ENCODE measurements around the gene PMIS2.

The PMIS2 gene

DNA sequence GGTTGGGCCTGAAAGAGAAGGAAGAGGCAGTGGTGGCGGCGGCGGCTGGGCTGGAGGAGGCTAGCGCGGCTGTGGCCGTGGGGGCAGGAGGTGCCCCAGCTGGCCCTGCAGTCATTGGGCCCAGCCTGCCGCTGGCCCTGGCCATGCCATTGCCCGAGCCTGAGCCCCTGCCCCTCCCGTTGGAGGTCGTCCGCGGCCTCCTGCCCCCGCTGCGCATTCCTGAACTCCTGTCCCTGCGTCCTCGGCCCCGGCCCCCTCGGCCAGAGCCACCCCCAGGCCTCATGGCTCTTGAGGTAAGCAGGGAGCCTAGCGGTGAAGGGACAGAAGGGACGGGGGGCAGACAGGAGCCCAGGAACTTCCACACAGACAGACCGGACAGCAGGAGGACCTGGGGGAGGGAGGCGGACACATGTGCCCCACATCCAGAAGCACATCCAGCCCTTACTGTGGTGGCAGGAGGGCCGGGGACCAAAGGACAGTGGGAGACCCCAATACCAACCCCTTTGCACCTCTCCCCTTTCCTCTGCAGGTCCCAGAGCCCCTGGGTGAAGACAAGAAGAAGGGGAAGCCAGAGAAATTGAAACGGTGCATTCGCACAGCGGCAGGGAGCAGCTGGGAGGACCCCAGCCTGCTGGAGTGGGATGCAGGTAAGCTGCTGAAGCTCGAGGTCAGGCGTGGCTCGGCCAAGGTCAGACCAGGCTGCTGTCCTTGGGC is 47.9 kb downstream of the PMIS2 start:
- DNase-seq, result no peak

DNA sequence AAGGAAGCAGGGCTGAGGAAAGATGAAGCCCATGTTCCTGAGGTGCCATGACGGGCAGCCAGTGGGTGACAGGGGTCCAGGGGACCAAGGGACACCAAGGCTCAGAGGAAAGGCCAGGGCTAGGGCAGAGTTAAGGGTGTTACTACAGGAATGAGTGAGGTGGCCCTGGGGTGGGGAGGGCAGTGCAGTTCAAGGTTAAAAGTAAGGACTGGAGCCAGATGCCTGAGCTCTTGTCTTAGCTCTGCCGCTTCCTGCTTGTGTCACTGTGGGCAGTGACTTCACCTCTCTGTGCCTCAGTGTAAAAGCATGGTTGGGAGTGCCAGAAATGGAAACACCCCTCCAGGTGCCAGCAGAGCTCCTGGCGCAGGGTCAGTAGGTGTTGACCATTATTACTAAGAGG is 50.7 kb downstream of the PMIS2 start:
- no peak for DNase-seq

Measured in NCI-H1694 (cell line).